ENCODE measurements around the gene KRTAP4-8.
"Not testable (repeated sequence)": the region's sequence is repeated elsewhere in the genome, so short reads cannot be mapped to it uniquely, and the experiment has no call there.

KRTAP4-8 gene

DNA sequence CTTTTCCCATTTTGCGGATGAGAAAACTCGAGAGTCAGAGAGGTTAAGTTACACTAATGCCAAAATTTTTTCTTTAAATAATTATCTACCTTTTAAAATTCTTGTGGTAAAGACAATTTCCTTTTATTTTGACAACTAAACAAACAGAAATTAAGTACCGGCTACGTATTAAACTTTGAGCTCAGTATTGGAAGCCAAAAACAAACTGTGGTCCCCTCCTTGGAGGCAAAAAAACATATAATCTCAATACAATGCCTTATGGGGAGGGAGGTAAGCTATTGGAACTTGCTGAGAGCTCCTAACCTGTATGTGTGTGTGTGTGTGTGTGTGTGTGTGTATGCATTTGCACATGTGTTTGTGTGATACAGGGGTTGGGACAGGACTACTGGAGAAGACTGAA lies 34.5 kb downstream of the KRTAP4-8 start:
- H3K9me3 ChIP-seq (ENCODE audit: control insufficient read depth in 2 of 2, low read length in 2 of 2), result peaks cover 0 to 3% of the 10 kb centered on the region in 2 donors
- H3K27ac ChIP-seq (ENCODE audit: low read length), result no peak overlapping the region
- no peaks in the 10 kb centered on the region for H3K4me1 ChIP-seq (ENCODE audit: control insufficient read depth, insufficient read depth, low read length)
- no peaks in the 10 kb centered on the region for H3K36me3 ChIP-seq (ENCODE audit: control insufficient read depth in 2 of 2, insufficient read depth in 2 of 2, low read length in 2 of 2)
- peaks cover 0 to 2% of the 10 kb centered on the region in 2 donors for H3K27me3 ChIP-seq (ENCODE audit: control insufficient read depth in 1 of 2, insufficient read depth in 2 of 2, low read length in 2 of 2)
- H3K4me3 ChIP-seq (ENCODE audit: low read length in 2 of 2), result no peak overlapping the region
- H3K9ac ChIP-seq (ENCODE audit: low read length in 2 of 2), result no peak overlapping the region

DNA sequence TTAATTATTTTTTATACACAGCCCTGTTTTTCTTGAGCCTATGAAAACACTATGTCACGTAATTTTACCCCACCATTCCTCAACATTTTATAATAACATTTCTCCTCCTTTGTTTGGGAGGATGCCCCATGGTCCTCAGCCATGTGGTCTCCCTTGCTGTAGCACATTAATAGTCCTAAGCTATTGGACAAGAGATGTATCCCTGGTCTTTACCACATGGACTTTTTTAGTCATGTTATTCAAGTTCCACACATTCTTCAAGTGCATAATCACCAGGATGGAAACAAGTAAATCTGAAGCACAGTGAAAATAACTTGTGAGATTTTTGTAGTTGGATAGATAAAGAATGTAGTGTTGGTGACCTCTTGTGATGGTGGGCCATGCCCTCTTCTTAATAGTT lies 36.0 kb downstream of the KRTAP4-8 start:
- Histone ChIP-seq H3K36me3 (ENCODE audit: control insufficient read depth in 2 of 2, insufficient read depth in 2 of 2, low read length in 2 of 2) (no peaks in the 10 kb centered on the region), H3K4me1 (ENCODE audit: control insufficient read depth, insufficient read depth, low read length) (no peaks in the 10 kb centered on the region), H3K9me3 (ENCODE audit: control insufficient read depth in 2 of 2, low read length in 2 of 2) (peaks cover 0 to 3% of the 10 kb centered on the region in 2 donors), H3K4me3 (ENCODE audit: low read length in 2 of 2) (no peak overlapping the region), H3K27ac (ENCODE audit: low read length) (no peak overlapping the region), H3K9ac (ENCODE audit: low read length in 2 of 2) (no peak overlapping the region), H3K27me3 (ENCODE audit: control insufficient read depth in 1 of 2, insufficient read depth in 2 of 2, low read length in 2 of 2) (peaks cover 0 to 2% of the 10 kb centered on the region in 2 donors)

DNA sequence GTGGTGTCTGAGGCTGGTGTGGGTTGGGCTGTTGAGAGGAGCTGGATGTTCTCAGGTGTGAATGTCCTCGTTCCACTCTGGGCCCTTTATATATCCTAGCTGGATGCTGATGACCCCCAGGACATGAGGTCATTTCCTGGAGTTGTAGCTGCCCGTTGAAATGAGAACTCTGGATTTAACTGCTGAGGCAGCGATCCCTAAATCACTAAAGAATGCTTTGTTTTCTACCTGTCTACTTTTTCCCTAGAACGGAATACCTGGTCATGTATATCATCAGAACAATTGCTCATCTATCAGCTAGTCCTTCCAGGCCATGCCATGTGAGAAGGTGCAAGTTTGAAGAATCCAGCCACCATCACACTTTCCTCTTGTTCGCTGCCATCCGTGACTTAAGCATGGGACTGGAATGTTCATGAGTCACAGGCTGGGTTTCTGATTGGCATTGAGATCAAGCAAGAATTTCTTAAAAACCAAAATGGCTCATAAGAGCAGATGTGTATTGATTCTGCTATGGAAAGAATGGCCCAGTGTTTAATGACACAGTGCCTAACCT lies 37.8 kb downstream of the KRTAP4-8 start, which contains the start of gene KRTAP2-3:
Gene KRTAP2-3 (minus strand): TSS at position 63 of the 553 bp plus-strand sequence. CDS start 64 bp downstream, outside the sequence.
- H3K27me3 ChIP-seq (ENCODE audit: control insufficient read depth in 1 of 2, insufficient read depth in 2 of 2, low read length in 2 of 2), result peaks cover 0 to 2% of the 10 kb centered on the region in 2 donors
- no peaks in the 10 kb centered on the region for H3K4me1 ChIP-seq (ENCODE audit: control insufficient read depth, insufficient read depth, low read length)
- no peak within 1 kb of the TSS for H3K27ac ChIP-seq (ENCODE audit: low read length)
- H3K9me3 ChIP-seq (ENCODE audit: control insufficient read depth in 2 of 2, low read length in 2 of 2), result peaks cover 0 to 3% of the 10 kb centered on the region in 2 donors
- no peak within 1 kb of the TSS for H3K4me3 ChIP-seq (ENCODE audit: low read length in 2 of 2)
- H3K9ac ChIP-seq (ENCODE audit: low read length in 2 of 2), result no peak within 1 kb of the TSS
- no peaks in the 10 kb centered on the region for H3K36me3 ChIP-seq (ENCODE audit: control insufficient read depth in 2 of 2, insufficient read depth in 2 of 2, low read length in 2 of 2)

DNA sequence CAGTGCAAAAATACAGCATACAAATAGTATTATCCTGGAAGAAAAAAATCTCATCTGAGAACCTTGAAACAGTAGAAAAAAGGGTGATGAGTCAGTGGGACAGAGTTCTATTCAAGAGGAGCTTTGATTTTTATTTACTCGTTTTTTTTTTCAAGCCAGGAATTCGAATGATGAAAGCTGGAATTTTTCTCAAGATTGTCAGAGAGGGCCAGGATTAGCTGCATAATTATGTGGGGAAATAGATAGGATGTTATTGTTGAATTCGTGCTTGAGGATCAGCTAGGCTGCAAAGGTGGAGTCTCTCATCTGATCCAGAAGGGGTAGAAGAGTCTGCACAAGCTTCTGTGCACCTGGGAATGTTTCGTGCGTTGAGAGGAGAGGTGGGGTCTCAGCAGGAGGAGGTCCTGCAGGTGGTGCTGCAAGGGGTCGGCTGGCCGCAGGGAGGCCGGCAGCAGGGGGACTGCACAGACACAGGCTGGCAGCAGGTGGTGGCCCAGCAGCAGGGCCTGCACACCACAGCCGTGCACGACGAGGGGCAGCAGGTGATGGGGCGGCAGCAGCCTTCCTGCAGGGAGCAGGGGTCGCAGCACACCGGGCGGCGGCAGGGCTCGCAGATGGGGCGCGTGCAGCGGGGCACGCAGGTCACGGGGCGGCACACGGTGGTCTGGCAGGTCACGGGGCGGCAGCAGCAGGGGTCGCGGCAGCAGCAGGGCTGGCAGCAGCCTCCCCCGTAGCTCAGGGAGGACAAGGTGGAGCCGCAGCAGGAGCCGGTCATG lies 38.5 kb downstream of the KRTAP4-8 start:
- not testable (repeated sequence) for H3K4me1 ChIP-seq (ENCODE audit: control insufficient read depth, insufficient read depth, low read length); H3K9me3 ChIP-seq (ENCODE audit: control insufficient read depth in 2 of 2, low read length in 2 of 2); H3K27ac ChIP-seq (ENCODE audit: low read length); H3K4me3 ChIP-seq (ENCODE audit: low read length in 2 of 2); H3K27me3 ChIP-seq (ENCODE audit: control insufficient read depth in 1 of 2, insufficient read depth in 2 of 2, low read length in 2 of 2); H3K9ac ChIP-seq (ENCODE audit: low read length in 2 of 2); H3K36me3 ChIP-seq (ENCODE audit: control insufficient read depth in 2 of 2, insufficient read depth in 2 of 2, low read length in 2 of 2)

DNA sequence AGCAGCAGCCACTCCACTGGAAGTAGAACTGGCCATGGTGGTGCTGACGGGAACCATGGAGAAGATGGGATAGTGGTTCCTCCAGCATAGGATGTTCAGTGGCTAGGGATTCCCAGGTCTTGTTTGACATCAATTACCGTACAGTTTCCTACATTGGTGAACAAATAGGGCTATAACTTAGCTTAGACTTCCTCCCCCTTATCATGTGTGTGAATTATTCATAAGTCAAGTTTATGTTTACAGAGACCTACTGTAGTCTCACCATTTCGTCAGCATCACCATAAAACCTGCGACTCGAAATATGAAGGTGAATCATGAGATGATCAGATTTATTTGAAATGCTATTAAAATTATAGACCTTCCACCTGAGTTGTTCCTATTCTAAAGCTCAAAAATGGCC lies 39.2 kb downstream of the KRTAP4-8 start:
- H3K9ac ChIP-seq (ENCODE audit: low read length in 2 of 2), result no peak overlapping the region
- H3K27me3 ChIP-seq (ENCODE audit: control insufficient read depth in 1 of 2, insufficient read depth in 2 of 2, low read length in 2 of 2), result peaks cover 0 to 2% of the 10 kb centered on the region in 2 donors
- H3K27ac ChIP-seq (ENCODE audit: low read length), result no peak overlapping the region
- H3K36me3 ChIP-seq (ENCODE audit: control insufficient read depth in 2 of 2, insufficient read depth in 2 of 2, low read length in 2 of 2), result no peaks in the 10 kb centered on the region
- no peak overlapping the region for H3K4me3 ChIP-seq (ENCODE audit: low read length in 2 of 2)
- H3K4me1 ChIP-seq (ENCODE audit: control insufficient read depth, insufficient read depth, low read length), result no peaks in the 10 kb centered on the region
- H3K9me3 ChIP-seq (ENCODE audit: control insufficient read depth in 2 of 2, low read length in 2 of 2), result peaks cover 0 to 7% of the 10 kb centered on the region in 2 donors

DNA sequence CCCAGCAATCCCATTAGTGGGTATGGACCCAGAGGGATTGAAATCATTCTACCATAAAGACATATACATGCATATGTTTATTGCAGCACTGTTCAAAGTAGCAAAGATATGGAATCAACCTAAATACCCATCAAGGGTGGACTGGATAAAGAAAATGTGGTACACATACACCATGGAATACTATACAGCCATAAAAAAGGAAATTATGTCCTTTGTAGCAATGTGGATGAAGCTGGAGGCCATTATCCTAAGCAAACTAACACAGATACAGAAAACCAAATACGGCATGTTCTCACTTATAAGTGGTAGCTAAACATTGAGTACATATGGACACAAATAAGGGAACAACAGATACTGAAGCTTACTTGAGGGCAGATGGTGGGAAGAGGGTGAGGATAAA lies 40.4 kb downstream of the KRTAP4-8 start:
- H3K27me3 ChIP-seq (ENCODE audit: control insufficient read depth in 1 of 2, insufficient read depth in 2 of 2, low read length in 2 of 2), result peaks cover 0 to 2% of the 10 kb centered on the region in 2 donors
- no peak overlapping the region for H3K4me3 ChIP-seq (ENCODE audit: low read length in 2 of 2)
- H3K27ac ChIP-seq (ENCODE audit: low read length), result no peak overlapping the region
- no peak overlapping the region for H3K9ac ChIP-seq (ENCODE audit: low read length in 2 of 2)
- H3K4me1 ChIP-seq (ENCODE audit: control insufficient read depth, insufficient read depth, low read length), result no peaks in the 10 kb centered on the region
- H3K9me3 ChIP-seq (ENCODE audit: control insufficient read depth in 2 of 2, low read length in 2 of 2), result peaks cover 0 to 7% of the 10 kb centered on the region in 2 donors
- H3K36me3 ChIP-seq (ENCODE audit: control insufficient read depth in 2 of 2, insufficient read depth in 2 of 2, low read length in 2 of 2), result no peaks in the 10 kb centered on the region

DNA sequence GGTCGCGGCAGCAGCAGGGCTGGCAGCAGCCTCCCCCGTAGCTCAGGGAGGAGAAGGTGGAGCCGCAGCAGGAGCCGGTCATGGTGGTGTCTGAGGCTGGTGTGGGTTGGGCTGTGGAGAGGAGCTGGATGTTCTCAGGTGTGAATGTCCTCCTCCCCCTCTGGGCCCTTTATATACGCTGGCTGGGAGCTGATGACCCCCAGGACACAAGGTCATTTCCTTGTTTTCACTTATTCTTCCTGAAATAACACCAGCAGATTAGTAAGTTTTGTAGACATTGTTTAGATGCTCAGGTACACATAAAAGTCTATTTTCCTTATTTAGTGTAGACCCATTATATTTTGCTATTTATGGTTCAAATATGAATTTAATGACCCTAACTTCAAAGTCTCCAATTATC lies 42.8 kb downstream of the KRTAP4-8 start, which contains the start of gene KRTAP2-2:
Gene KRTAP2-2 (minus strand): TSS at position 101 of the 400 bp plus-strand sequence. CDS start 19 bp downstream, at position 82.
- H3K36me3 ChIP-seq (ENCODE audit: control insufficient read depth in 2 of 2, insufficient read depth in 2 of 2, low read length in 2 of 2); H3K9me3 ChIP-seq (ENCODE audit: control insufficient read depth in 2 of 2, low read length in 2 of 2); H3K4me3 ChIP-seq (ENCODE audit: low read length in 2 of 2); H3K4me1 ChIP-seq (ENCODE audit: control insufficient read depth, insufficient read depth, low read length); H3K27me3 ChIP-seq (ENCODE audit: control insufficient read depth in 1 of 2, insufficient read depth in 2 of 2, low read length in 2 of 2); H3K27ac ChIP-seq (ENCODE audit: low read length); H3K9ac ChIP-seq (ENCODE audit: low read length in 2 of 2): not testable (repeated sequence)

DNA sequence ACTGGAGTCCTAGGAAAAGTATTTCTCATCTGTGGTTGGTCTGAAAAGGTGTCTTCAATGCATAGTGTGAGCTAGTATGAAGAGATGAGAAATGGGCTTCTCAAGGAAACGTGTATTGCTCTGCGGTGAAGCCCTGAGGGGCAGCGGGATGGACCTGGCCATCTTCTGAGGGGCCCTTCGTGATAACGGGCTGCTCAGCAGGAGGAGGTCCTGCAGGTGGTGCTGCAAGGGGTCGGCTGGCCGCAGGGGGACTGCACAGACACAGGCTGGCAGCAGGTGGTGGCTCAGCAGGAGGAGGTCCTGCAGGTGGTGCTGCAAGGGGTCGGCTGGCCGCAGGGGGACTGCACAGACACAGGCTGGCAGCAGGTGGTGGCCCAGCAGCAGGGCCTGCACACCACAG lies 43.4 kb downstream of the KRTAP4-8 start:
- H3K9me3 ChIP-seq (ENCODE audit: control insufficient read depth in 2 of 2, low read length in 2 of 2); H3K9ac ChIP-seq (ENCODE audit: low read length in 2 of 2); H3K27ac ChIP-seq (ENCODE audit: low read length); H3K4me3 ChIP-seq (ENCODE audit: low read length in 2 of 2); H3K36me3 ChIP-seq (ENCODE audit: control insufficient read depth in 2 of 2, insufficient read depth in 2 of 2, low read length in 2 of 2); H3K27me3 ChIP-seq (ENCODE audit: control insufficient read depth in 1 of 2, insufficient read depth in 2 of 2, low read length in 2 of 2); H3K4me1 ChIP-seq (ENCODE audit: control insufficient read depth, insufficient read depth, low read length): not testable (repeated sequence)

DNA sequence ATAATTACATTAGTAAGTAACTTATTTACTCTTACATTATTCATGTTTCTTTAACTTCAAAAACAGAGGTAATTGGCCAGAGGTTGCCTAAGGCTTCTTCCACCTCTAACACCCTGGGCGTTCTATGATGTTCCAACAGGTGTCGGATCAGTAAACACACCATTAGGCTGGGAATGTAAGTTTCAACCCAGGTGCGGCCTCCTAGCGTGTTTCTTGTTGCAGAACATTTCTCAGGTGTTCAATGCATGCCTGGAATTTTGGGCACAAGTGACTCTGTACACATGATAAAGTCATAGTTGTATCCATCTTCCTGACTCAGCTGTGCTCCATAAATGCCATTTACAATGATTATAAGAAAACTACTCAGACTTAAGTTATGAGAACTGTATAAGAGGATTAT lies 43.9 kb downstream of the KRTAP4-8 start:
- H3K27me3 ChIP-seq (ENCODE audit: control insufficient read depth in 1 of 2, insufficient read depth in 2 of 2, low read length in 2 of 2), result peaks cover 0 to 4% of the 10 kb centered on the region in 2 donors
- no peaks in the 10 kb centered on the region for H3K4me1 ChIP-seq (ENCODE audit: control insufficient read depth, insufficient read depth, low read length)
- peaks cover 0 to 7% of the 10 kb centered on the region in 2 donors for H3K9me3 ChIP-seq (ENCODE audit: control insufficient read depth in 2 of 2, low read length in 2 of 2)
- no peak overlapping the region for H3K27ac ChIP-seq (ENCODE audit: low read length)
- no peak overlapping the region for H3K9ac ChIP-seq (ENCODE audit: low read length in 2 of 2)
- H3K4me3 ChIP-seq (ENCODE audit: low read length in 2 of 2), result no peak overlapping the region
- no peaks in the 10 kb centered on the region for H3K36me3 ChIP-seq (ENCODE audit: control insufficient read depth in 2 of 2, insufficient read depth in 2 of 2, low read length in 2 of 2)

DNA sequence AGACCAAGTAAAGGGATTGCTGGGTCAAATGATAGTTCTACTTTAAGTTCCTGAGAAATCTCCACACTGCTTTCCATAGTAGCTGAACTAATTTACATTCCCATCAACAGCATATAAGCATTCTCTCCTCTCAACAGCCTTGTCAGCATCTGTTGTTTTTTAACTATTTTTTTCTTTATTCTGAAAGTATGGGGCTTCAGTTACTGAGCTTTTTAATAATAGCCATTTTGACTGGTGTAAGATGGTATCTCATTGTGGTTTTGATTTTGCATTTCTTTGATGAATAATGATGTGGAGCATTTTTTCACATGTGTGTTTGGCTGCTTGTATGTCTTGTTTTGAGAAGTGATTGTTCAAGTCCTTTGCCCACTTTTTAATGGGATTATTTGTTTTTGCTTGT lies 45.4 kb downstream of the KRTAP4-8 start:
- Histone ChIP-seq H3K4me1 (ENCODE audit: control insufficient read depth, insufficient read depth, low read length) (no peaks in the 10 kb centered on the region), H3K36me3 (ENCODE audit: control insufficient read depth in 2 of 2, insufficient read depth in 2 of 2, low read length in 2 of 2) (no peaks in the 10 kb centered on the region), H3K4me3 (ENCODE audit: low read length in 2 of 2) (no peak overlapping the region), H3K27me3 (ENCODE audit: control insufficient read depth in 1 of 2, insufficient read depth in 2 of 2, low read length in 2 of 2) (peaks cover 3 to 4% of the 10 kb centered on the region in 2 donors), H3K9ac (ENCODE audit: low read length in 2 of 2) (no peak overlapping the region), H3K27ac (ENCODE audit: low read length) (no peak overlapping the region), H3K9me3 (ENCODE audit: control insufficient read depth in 2 of 2, low read length in 2 of 2) (peaks cover 0 to 4% of the 10 kb centered on the region in 2 donors)

DNA sequence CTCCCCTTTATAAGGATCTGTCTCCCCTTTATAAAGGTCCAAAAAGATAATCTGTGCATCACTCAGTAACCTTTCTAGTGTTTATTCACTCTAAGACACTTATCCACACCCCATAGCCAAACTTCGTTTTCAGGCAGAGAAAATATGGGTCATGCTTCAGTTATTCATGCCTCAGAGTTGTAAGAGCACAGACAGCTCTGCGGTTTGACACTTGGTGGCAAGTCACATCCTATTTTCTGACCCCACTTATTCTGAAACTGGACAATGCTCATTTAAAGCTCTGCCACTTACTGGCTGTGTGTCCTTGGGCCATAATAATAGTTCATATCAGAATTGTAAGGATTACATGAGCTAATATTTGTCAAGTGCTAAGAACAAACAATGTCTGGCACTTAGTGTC lies 48.8 kb downstream of the KRTAP4-8 start:
- H3K9ac ChIP-seq (ENCODE audit: low read length in 2 of 2), result no peak overlapping the region
- H3K36me3 ChIP-seq (ENCODE audit: control insufficient read depth in 2 of 2, insufficient read depth in 2 of 2, low read length in 2 of 2), result no peaks in the 10 kb centered on the region
- H3K27ac ChIP-seq (ENCODE audit: low read length), result no peak overlapping the region
- H3K27me3 ChIP-seq (ENCODE audit: control insufficient read depth in 1 of 2, insufficient read depth in 2 of 2, low read length in 2 of 2), result peaks cover 3 to 5% of the 10 kb centered on the region in 2 donors
- H3K9me3 ChIP-seq (ENCODE audit: control insufficient read depth in 2 of 2, low read length in 2 of 2), result peaks cover 0 to 2% of the 10 kb centered on the region in 2 donors
- H3K4me1 ChIP-seq (ENCODE audit: control insufficient read depth, insufficient read depth, low read length), result no peaks in the 10 kb centered on the region
- no peak overlapping the region for H3K4me3 ChIP-seq (ENCODE audit: low read length in 2 of 2)

All from stomach smooth muscle (tissue), 2 donors.